H9 (cell line): Measurements from ENCODE around the gene ETV3L. TPM values are rescaled to one million over a fixed set of nuclear protein-coding genes. Genes with fewer than 3 reads are reported as not detected.

Experiments used
- DNase-seq: peaks from one replicate; pipeline ENCODE4 v3.0.0-alpha.2; 2017
- H2AFZ ChIP-seq: one replicate; pipeline ENCODE4 v1.6.1; 2013; ENCODE audit warnings: mild to moderate bottlenecking, low read length, control low read depth, moderate library complexity
- H2AK5ac ChIP-seq: 2 replicates; pipeline ENCODE4 v1.6.1; 2013; ENCODE audit warnings: low read length, control low read depth, mixed read lengths; ENCODE audit not compliant: insufficient read length
- H2BK120ac ChIP-seq: one replicate; pipeline ENCODE4 v1.6.1; 2013; ENCODE audit warnings: low read depth, mild to moderate bottlenecking, low read length, control low read depth, inconsistent platforms; ENCODE audit not compliant: poor library complexity, severe bottlenecking
- H2BK12ac ChIP-seq: 2 replicates; pipeline ENCODE4 v1.6.1; 2013; ENCODE audit warnings: low read length, control low read depth, mixed read lengths, low read depth; ENCODE audit not compliant: insufficient read length
- H2BK15ac ChIP-seq: 2 replicates; pipeline ENCODE4 v1.6.1; 2013; ENCODE audit warnings: low read depth, low read length, control low read depth
- H2BK20ac ChIP-seq: one replicate; pipeline ENCODE4 v1.6.1; 2013; ENCODE audit warnings: low read depth, mild to moderate bottlenecking, low read length, control low read depth, inconsistent platforms; ENCODE audit not compliant: poor library complexity, severe bottlenecking
- H2BK5ac ChIP-seq: 2 replicates; pipeline ENCODE4 v1.6.1; 2013; ENCODE audit warnings: low read length, control low read depth, mixed read lengths; ENCODE audit not compliant: insufficient read length
- H3K14ac ChIP-seq: 2 replicates; pipeline ENCODE4 v1.6.1; 2013; ENCODE audit warnings: low read length, control low read depth; ENCODE audit not compliant: insufficient read depth
- H3K18ac ChIP-seq: 2 replicates; pipeline ENCODE4 v1.6.1; 2013; ENCODE audit warnings: low read depth, mild to moderate bottlenecking, mixed read lengths, low read length, control low read depth; ENCODE audit not compliant: insufficient read length
- H3K23ac ChIP-seq: 2 replicates; pipeline ENCODE4 v1.6.1; 2013; ENCODE audit warnings: low read length, control low read depth, mixed read lengths, low read depth; ENCODE audit not compliant: insufficient read length
- H3K23me2 ChIP-seq: 2 replicates; pipeline ENCODE4 v1.6.1; 2013; ENCODE audit warnings: low read depth, mild to moderate bottlenecking, mixed read lengths, low read length, control low read depth; ENCODE audit not compliant: insufficient read length, poor library complexity, severe bottlenecking
- H3K27ac ChIP-seq: 2 replicates; pipeline ENCODE4 v1.5.1; 2013; ENCODE audit warnings: low read length, control low read depth, mixed read lengths, low read depth; ENCODE audit not compliant: insufficient read length
- H3K27me3 ChIP-seq: 2 replicates; pipeline ENCODE4 v1.6.1; 2013; ENCODE audit warnings: low read length, control low read depth, inconsistent platforms; ENCODE audit not compliant: insufficient read depth
- H3K4ac ChIP-seq: 2 replicates; pipeline ENCODE4 v1.6.1; 2013; ENCODE audit warnings: low read depth, mild to moderate bottlenecking, control low read depth, inconsistent platforms, low read length, moderate library complexity
- H3K4me1 ChIP-seq: 2 replicates; pipeline ENCODE4 v1.6.1; 2013; ENCODE audit warnings: low read length, control low read depth, inconsistent platforms; ENCODE audit not compliant: insufficient read depth
- H3K4me2 ChIP-seq: 2 replicates; pipeline ENCODE4 v1.6.1; 2013; ENCODE audit warnings: low read length, control low read depth, mixed read lengths; ENCODE audit not compliant: insufficient read length, insufficient read depth
- H3K56ac ChIP-seq: 2 replicates; pipeline ENCODE4 v1.6.1; 2013; ENCODE audit warnings: low read depth, mild to moderate bottlenecking, mixed read lengths, low read length, control low read depth; ENCODE audit not compliant: insufficient read length
- H3K79me1 ChIP-seq: 2 replicates; pipeline ENCODE4 v1.6.1; 2013; ENCODE audit warnings: low read depth, mild to moderate bottlenecking, moderate library complexity, low read length, control low read depth, inconsistent platforms; ENCODE audit not compliant: insufficient read depth, poor library complexity, severe bottlenecking
- H3K79me2 ChIP-seq: 2 replicates; pipeline ENCODE4 v1.6.1; 2013; ENCODE audit warnings: low read length, control low read depth, inconsistent platforms; ENCODE audit not compliant: insufficient read depth
- H3K9ac ChIP-seq: 2 replicates; pipeline ENCODE4 v1.6.1; 2013; ENCODE audit warnings: low read length, control low read depth, mixed read lengths; ENCODE audit not compliant: insufficient read length; ENCODE audit errors: extremely low read depth
- H3K9me3 ChIP-seq: one replicate; pipeline ENCODE4 v1.6.1; 2013; ENCODE audit warnings: low read depth, low read length, inconsistent platforms; ENCODE audit not compliant: control insufficient read depth
- H3T11ph ChIP-seq: one replicate; pipeline ENCODE4 v1.6.1; 2013; ENCODE audit warnings: mild to moderate bottlenecking, low read length, control low read depth, inconsistent platforms
- H4K20me1 ChIP-seq: one replicate; pipeline ENCODE4 v1.6.1; 2013; ENCODE audit not compliant: control insufficient read depth, insufficient read length, insufficient read depth
- H4K5ac ChIP-seq: 2 replicates; pipeline ENCODE4 v1.6.1; 2013; ENCODE audit warnings: low read depth, mild to moderate bottlenecking, mixed read lengths, low read length, control low read depth; ENCODE audit not compliant: insufficient read length
- H4K8ac ChIP-seq: replicated peaks from 2 replicates; pipeline ENCODE4 v1.6.1; 2013; ENCODE audit warnings: low read length, control low read depth, mixed read lengths, low read depth; ENCODE audit not compliant: insufficient read length
- H4K91ac ChIP-seq: 2 replicates; pipeline ENCODE4 v1.6.1; 2013; ENCODE audit warnings: low read depth, mild to moderate bottlenecking, moderate library complexity, mixed read lengths, low read length, control low read depth; ENCODE audit not compliant: insufficient read length
- H3K27ac Mint-ChIP-seq, 3 experiments: 2 replicates in 2 of 3; 3 replicates in 1 of 3; pipeline ENCODE4 v1.8.0; 2020 to 2021; ENCODE audit warnings: mixed read lengths in 3 of 3, mild to moderate bottlenecking in 1 of 3, moderate library complexity in 1 of 3
- H3K27me3 Mint-ChIP-seq: 2 replicates; pipeline ENCODE4 v1.8.0; 2021; ENCODE audit warnings: low read depth, mild to moderate bottlenecking, moderate library complexity, mixed read lengths
- H3K36me3 Mint-ChIP-seq, 3 experiments: 2 replicates in 2 of 3; 3 replicates in 1 of 3; pipeline ENCODE4 v1.8.0; 2020 to 2021; ENCODE audit warnings: low read depth in 3 of 3, mixed read lengths in 3 of 3; ENCODE audit not compliant: insufficient read depth in 1 of 3
- H3K4me1 Mint-ChIP-seq, 2 experiments: 2 replicates each; pipeline ENCODE4 v1.8.0; 2020; ENCODE audit warnings: mixed read lengths in 2 of 2
- H3K4me3 Mint-ChIP-seq, 2 experiments: 2 replicates in 1 of 2; 3 replicates in 1 of 2; pipeline ENCODE4 v1.8.0; 2020 to 2021; ENCODE audit warnings: mild to moderate bottlenecking in 2 of 2, mixed read lengths in 2 of 2, moderate library complexity in 1 of 2
- H3K9me3 Mint-ChIP-seq, 2 experiments: 2 replicates in 1 of 2; 3 replicates in 1 of 2; pipeline ENCODE4 v1.8.0; 2020; ENCODE audit warnings: mild to moderate bottlenecking in 2 of 2, mixed read lengths in 2 of 2, moderate library complexity in 1 of 2
- WGBS: extraction: QIAGEN DNeasy Blood & Tissue Kit; methylation state at CpG from one replicate; pipeline ENCODE4 v1.1.7; 2013; ENCODE audit warnings: missing lambda C conversion rate, low lambda C conversion rate, mixed read lengths; ENCODE audit not compliant: insufficient read length; ENCODE audit errors: extremely low coverage; 5-methylcytosine and 5-hydroxymethylcytosine counted together
- total RNA-seq: library from RNA; stranded (reverse); gene quantifications from 2 replicates; pipeline ENCODE4 v1.2.1, GENCODE V29; 2021
- TF ChIP-seq, protein P1 (sequence below): fragments of 200-600 bp; sonication (generic); conservative IDR thresholded peaks from 3 replicates; pipeline ENCODE4 v1.8.0; 2021; ENCODE audit warnings: antibody characterized with exemption, mild to moderate bottlenecking

ETV3L gene
- total RNA-seq, 1 experiment from 2014 or later, result 0.96 TPM

DNA sequence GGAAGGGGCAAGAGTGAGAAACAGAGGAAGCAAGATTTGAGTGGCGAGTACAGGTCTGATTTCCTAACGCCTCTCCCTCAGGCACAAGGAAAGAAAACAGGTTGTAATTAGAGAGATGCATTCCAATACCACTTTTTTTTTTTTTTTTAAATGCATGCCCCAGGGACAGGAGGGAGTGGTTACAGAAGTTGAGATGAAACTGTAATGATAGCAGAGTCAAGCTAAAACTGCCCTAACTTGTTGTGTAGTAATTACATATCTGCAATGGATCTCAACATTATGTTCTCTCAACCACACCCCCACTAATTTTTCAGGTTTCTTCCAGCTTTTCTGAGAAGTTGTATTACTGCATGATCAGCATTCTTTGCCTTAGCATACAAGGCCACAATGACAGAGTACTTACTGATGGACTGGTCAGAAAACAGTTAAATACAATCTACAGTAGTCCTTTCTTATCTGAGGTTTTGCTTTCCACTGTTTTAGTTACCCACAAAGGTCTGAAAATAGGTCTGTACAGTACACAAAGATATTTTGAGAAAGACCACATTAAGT is 33.1 kb upstream of the ETV3L start:
- Histone ChIP-seq H3T11ph (no peak overlapping the region), H2BK20ac (no peak overlapping the region), H3K9ac (no peak overlapping the region), H4K20me1 (no peaks in the 10 kb centered on the region), H4K5ac (no peak overlapping the region), H3K18ac (no peak overlapping the region), H2AFZ (no peak overlapping the region), H3K27ac (no peak overlapping the region), H3K4ac (no peak overlapping the region), H4K91ac (no peak overlapping the region), H3K4me2 (no peak overlapping the region), H2BK15ac (no peak overlapping the region), H2BK5ac (no peak overlapping the region), H2BK12ac (no peak overlapping the region), H2BK120ac (no peak overlapping the region), H3K4me1 (peaks cover 3% of the 10 kb centered on the region; the same call in 1 of the 2 replicates), H2AK5ac (no peak overlapping the region), H4K8ac (no peak overlapping the region), H3K56ac (no peak overlapping the region), H3K79me2 (peaks cover 9% of the 10 kb centered on the region; the same call in 1 of the 2 replicates), H3K23me2 (peaks cover 5% of the 10 kb centered on the region), H3K27me3 (no peaks in the 10 kb centered on the region), H3K14ac (no peak overlapping the region), H3K23ac (no peak overlapping the region), H3K9me3 (no peaks in the 10 kb centered on the region), H3K79me1 (peaks cover 10% of the 10 kb centered on the region)
- Mint-ChIP-seq H3K4me1 (peaks cover 15% of the 10 kb centered on the region in 2 experiments), H3K9me3 (no peaks in the 10 kb centered on the region), H3K4me3 (no peak overlapping the region), H3K27ac (no peak overlapping the region), H3K27me3 (no peaks in the 10 kb centered on the region), H3K36me3 (peaks cover 30 to 78% (median 69%) of the 10 kb centered on the region in 3 experiments; a peak in 6 of 7 replicates)
- no peak for DNase-seq
- WGBS, result no CpG with 5 or more reads among the region's 2 CpGs
- TF ChIP-seq, protein P1, sequence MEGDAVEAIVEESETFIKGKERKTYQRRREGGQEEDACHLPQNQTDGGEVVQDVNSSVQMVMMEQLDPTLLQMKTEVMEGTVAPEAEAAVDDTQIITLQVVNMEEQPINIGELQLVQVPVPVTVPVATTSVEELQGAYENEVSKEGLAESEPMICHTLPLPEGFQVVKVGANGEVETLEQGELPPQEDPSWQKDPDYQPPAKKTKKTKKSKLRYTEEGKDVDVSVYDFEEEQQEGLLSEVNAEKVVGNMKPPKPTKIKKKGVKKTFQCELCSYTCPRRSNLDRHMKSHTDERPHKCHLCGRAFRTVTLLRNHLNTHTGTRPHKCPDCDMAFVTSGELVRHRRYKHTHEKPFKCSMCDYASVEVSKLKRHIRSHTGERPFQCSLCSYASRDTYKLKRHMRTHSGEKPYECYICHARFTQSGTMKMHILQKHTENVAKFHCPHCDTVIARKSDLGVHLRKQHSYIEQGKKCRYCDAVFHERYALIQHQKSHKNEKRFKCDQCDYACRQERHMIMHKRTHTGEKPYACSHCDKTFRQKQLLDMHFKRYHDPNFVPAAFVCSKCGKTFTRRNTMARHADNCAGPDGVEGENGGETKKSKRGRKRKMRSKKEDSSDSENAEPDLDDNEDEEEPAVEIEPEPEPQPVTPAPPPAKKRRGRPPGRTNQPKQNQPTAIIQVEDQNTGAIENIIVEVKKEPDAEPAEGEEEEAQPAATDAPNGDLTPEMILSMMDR, result no peak
